DOHH2 (cell line): ENCODE results near the gene COX7B.

Experiments
- EZH2phosphoT487 ChIP-seq: fragments of 200-600 bp; sonication (generic); IDR thresholded peaks from 2 replicates; pipeline ENCODE4 v1.6.1; 2017; ENCODE audit warnings: borderline replicate concordance, mild to moderate bottlenecking, antibody characterized with exemption, low read length, moderate library complexity, mixed read lengths
- TF ChIP-seq, protein P1 (sequence below): fragments of 200-600 bp; sonication (generic); IDR thresholded peaks from one replicate; pipeline ENCODE4 v1.5.1; 2014; ENCODE audit warnings: antibody characterized with exemption, mild to moderate bottlenecking, low read depth, low read length; ENCODE audit not compliant: poor library complexity, severe bottlenecking

DNA sequence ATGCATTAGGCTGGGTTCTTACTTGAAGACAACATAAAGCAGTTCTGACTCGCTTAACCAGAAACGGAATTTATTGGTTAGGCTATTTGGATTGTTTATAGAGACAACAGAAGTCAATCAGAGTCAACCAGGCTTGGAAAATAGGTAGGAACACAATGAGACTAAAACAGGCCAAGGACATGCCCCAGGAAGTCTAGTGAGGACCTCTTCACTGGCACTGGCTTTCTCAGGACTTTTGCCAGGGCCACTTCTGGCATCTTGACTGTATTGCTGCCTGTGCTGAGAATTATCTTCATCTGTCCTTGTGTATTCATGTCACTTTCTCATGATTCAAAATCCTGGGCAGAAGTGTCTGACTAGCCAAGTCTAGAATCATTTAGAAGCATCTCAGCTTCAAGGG is 50.6 kb downstream of the COX7B start:
- TF ChIP-seq, protein P1, sequence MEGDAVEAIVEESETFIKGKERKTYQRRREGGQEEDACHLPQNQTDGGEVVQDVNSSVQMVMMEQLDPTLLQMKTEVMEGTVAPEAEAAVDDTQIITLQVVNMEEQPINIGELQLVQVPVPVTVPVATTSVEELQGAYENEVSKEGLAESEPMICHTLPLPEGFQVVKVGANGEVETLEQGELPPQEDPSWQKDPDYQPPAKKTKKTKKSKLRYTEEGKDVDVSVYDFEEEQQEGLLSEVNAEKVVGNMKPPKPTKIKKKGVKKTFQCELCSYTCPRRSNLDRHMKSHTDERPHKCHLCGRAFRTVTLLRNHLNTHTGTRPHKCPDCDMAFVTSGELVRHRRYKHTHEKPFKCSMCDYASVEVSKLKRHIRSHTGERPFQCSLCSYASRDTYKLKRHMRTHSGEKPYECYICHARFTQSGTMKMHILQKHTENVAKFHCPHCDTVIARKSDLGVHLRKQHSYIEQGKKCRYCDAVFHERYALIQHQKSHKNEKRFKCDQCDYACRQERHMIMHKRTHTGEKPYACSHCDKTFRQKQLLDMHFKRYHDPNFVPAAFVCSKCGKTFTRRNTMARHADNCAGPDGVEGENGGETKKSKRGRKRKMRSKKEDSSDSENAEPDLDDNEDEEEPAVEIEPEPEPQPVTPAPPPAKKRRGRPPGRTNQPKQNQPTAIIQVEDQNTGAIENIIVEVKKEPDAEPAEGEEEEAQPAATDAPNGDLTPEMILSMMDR: no peak
- no peak for TF ChIP-seq EZH2phosphoT487
